Head of caudate nucleus (tissue), 42 donors: Measurements from ENCODE around the gene ACSL6.

Experiments used
- DNase-seq, 42 donors: peaks; one replicate each; pipeline versions ENCODE4 v3.0.0 to v3.0.0-alpha.2; 2020 to 2021; ENCODE audit warnings: mixed read lengths in 7 of 42
- intact Hi-C: fragments of 100-400 bp; cut with DNase I; formaldehyde crosslinking; loops from one replicate; pipeline ENCODE4 v1.15.0; 2022

Gene ACSL6

GRCh38 chr5:131994533-131995226 is 16.8 kb downstream of the ACSL6 start:
- intact Hi-C loops: no loop called here
- no peak for DNase-seq

GRCh38 chr5:131994090-131994489 is 17.4 kb downstream of the ACSL6 start:
- intact Hi-C loops: no loop called here
- no peak for DNase-seq

GRCh38 chr5:131993676-131994075 is 17.8 kb downstream of the ACSL6 start:
- intact Hi-C loops: no loop called here
- no peak for DNase-seq

- no peak for DNase-seq
- intact Hi-C loops: no loop called here
Observed at GRCh38 chr5:131992370-131992769, 19.1 kb downstream of the ACSL6 start.

GRCh38 chr5:131991593-131992324 is 19.7 kb downstream of the ACSL6 start:
- no peak for DNase-seq
- intact Hi-C loops: no loop called here

GRCh38 chr5:131990716-131991115 is 20.7 kb downstream of the ACSL6 start:
- DNase-seq: no peak
- intact Hi-C loops: no loop called here

GRCh38 chr5:131988601-131989000 is 22.9 kb downstream of the ACSL6 start:
- DNase-seq: no peak
- intact Hi-C loops: no loop called here

- DNase-seq: no peak
- intact Hi-C loops: no loop called here
Observed at GRCh38 chr5:131987251-131987650, 24.2 kb downstream of the ACSL6 start.

GRCh38 chr5:131986161-131986912 is 25.1 kb downstream of the ACSL6 start:
- peak in 33 of 42 donors; percentile 21 to 92 (median 62) for DNase-seq
- intact Hi-C loops: no loop called here

- DNase-seq: peak in 28 of 42 donors; percentile 9 to 90 (median 50)
- intact Hi-C loops: no loop called here
Observed at GRCh38 chr5:131984956-131985665, 26.3 kb downstream of the ACSL6 start.

GRCh38 chr5:131983244-131983771 is 28.1 kb downstream of the ACSL6 start:
- no peak for DNase-seq
- intact Hi-C loops: no loop called here

GRCh38 chr5:131981516-131981915 is 29.9 kb downstream of the ACSL6 start:
- DNase-seq: no peak
- intact Hi-C loops: no loop called here

GRCh38 chr5:131980696-131981095 is 30.8 kb downstream of the ACSL6 start:
- intact Hi-C loops: no loop called here

GRCh38 chr5:131979816-131980215 is 31.6 kb downstream of the ACSL6 start:
- intact Hi-C loops: no loop called here

More at GRCh38 chr5:131980696-131981095, 30.8 kb downstream of the ACSL6 start:
- DNase-seq: peak in 2 of 42 donors; percentile 2 to 28

GRCh38 chr5:131977212-131977604 is 34.2 kb downstream of the ACSL6 start:
- DNase-seq: peak in 1 of 42 donors; percentile 3

More at GRCh38 chr5:131979816-131980215, 31.6 kb downstream of the ACSL6 start:
- peak in 11 of 42 donors; percentile 27 to 58 (median 40) for DNase-seq

GRCh38 chr5:131976414-131977211 is 34.8 kb downstream of the ACSL6 start:
- peak in 4 of 42 donors; percentile 31 to 41 (median 36) for DNase-seq
- intact Hi-C loops: no loop called here

More at GRCh38 chr5:131977212-131977604, 34.2 kb downstream of the ACSL6 start:
- intact Hi-C loops: no loop called here

- intact Hi-C loops: no loop called here
- DNase-seq: peak in 5 of 42 donors; percentile 2 to 34 (median 25)
Observed at GRCh38 chr5:131974956-131975726, 36.3 kb downstream of the ACSL6 start.
